Endothelial cell of umbilical vein (primary cell): ENCODE data around the gene HDDC2. TPM values are rescaled to one million over a fixed set of nuclear protein-coding genes. Genes with fewer than 3 reads are reported as not detected.

Experiments
- BruUV-seq: library from RNA; stranded (reverse); fragments of 400-500 nt; replicated peaks from 2 replicates; lab custom pipeline; 2021; lab: Mats Ljungman, UMichigan
- CTCF ChIA-PET: fragments of 300-600, 350-600 bp; sonication (Branson Sonifier 250); formaldehyde crosslinking; loops from one replicate; lab custom pipeline; 2021; ENCODE audit warnings: antibody characterized with exemption, inconsistent platforms; lab: Charles Lee
- POLR2A ChIA-PET: fragments of 300-600, 350-600 bp; sonication (Branson Sonifier 250); formaldehyde crosslinking; loops from one replicate; lab custom pipeline; 2021; ENCODE audit warnings: antibody characterized with exemption, inconsistent platforms; lab: Charles Lee
- DNase-seq: peaks from one replicate; pipeline ENCODE4 v3.0.0-alpha.2; 2011; ENCODE audit warnings: low read depth, low spot score
- FAIRE-seq: peaks from 2 replicates; lab custom pipeline; 2011; peaks lifted over from hg19 to GRCh38; lab: Jason Lieb, UNC
- H2AFZ ChIP-seq: 2 replicates; pipeline ENCODE4 v1.6.0; 2012; ENCODE audit warnings: low read depth, low read length, control low read depth, inconsistent platforms
- H3K27ac ChIP-seq: 2 replicates; pipeline ENCODE4 v1.5.1; 2011; ENCODE audit warnings: low read depth, mild to moderate bottlenecking, control low read depth, low read length, moderate library complexity; ENCODE audit not compliant: insufficient read depth
- H3K27me3 ChIP-seq, 2 experiments: 2 replicates each; pipeline versions ENCODE4 v1.6.0 to v1.6.1; 2011; ENCODE audit warnings: low read length in 2 of 2, mixed read lengths in 1 of 2; ENCODE audit not compliant: control insufficient read depth in 2 of 2, insufficient read depth in 2 of 2
- H3K36me3 ChIP-seq, 2 experiments: 2 replicates in 1 of 2; 3 replicates in 1 of 2; pipeline ENCODE4 v1.5.1; 2011; ENCODE audit warnings: low read length in 2 of 2, mild to moderate bottlenecking in 1 of 2, moderate library complexity in 1 of 2; ENCODE audit not compliant: control insufficient read depth in 2 of 2, insufficient read depth in 2 of 2; ENCODE audit errors: extremely low read depth in 1 of 2
- H3K4me1 ChIP-seq: 3 replicates; pipeline ENCODE4 v1.5.1; 2011; ENCODE audit warnings: mild to moderate bottlenecking, low read length; ENCODE audit not compliant: control insufficient read depth, insufficient read depth; ENCODE audit errors: extremely low read depth
- H3K4me2 ChIP-seq: 2 replicates; pipeline ENCODE4 v1.6.1; 2011; ENCODE audit warnings: low read length, control low read depth, mixed read lengths; ENCODE audit not compliant: insufficient read depth
- H3K4me3 ChIP-seq, 3 experiments: fragments of 200-600 bp in 1 of 3; sonication (generic), shearing (Covaris generic) in 1 of 3; replicated peaks in 1 of 3; 2 replicates each; pipeline ENCODE4 v1.5.1; 2011 to 2016; ENCODE audit warnings: control low read depth in 3 of 3, low read length in 3 of 3, mild to moderate bottlenecking in 2 of 3, inconsistent platforms in 1 of 3, low read depth in 1 of 3, moderate library complexity in 1 of 3; ENCODE audit not compliant: insufficient read depth in 1 of 3
- H3K79me2 ChIP-seq: 2 replicates; pipeline ENCODE4 v1.6.0; 2012; ENCODE audit warnings: low read length, inconsistent platforms; ENCODE audit not compliant: control insufficient read depth, insufficient read depth
- H3K9ac ChIP-seq: replicated peaks from 2 replicates; pipeline ENCODE3; 2011; ENCODE audit warnings: low read length, control low read depth; ENCODE audit not compliant: insufficient read depth; ENCODE audit errors: extremely low read depth
- H3K9me1 ChIP-seq: replicated peaks from 3 replicates; pipeline ENCODE4 v1.6.0; 2011; ENCODE audit warnings: mild to moderate bottlenecking, low read length; ENCODE audit not compliant: control insufficient read depth, insufficient read depth; ENCODE audit errors: extremely low read depth
- H3K9me3 ChIP-seq: replicated peaks from 2 replicates; pipeline ENCODE4 v1.5.1; 2012; ENCODE audit warnings: low read length, inconsistent platforms; ENCODE audit not compliant: control insufficient read depth, insufficient read depth
- H4K20me1 ChIP-seq: replicated peaks from 2 replicates; pipeline ENCODE3; 2011; ENCODE audit warnings: mild to moderate bottlenecking, low read length; ENCODE audit not compliant: control insufficient read depth, insufficient read depth; ENCODE audit errors: extremely low read depth
- CTCF ChIP-seq, 2 donors: IDR thresholded peaks; 1 replicate in 1 of 2; 2 replicates in 1 of 2; pipeline ENCODE4 v1.5.1; 2011; ENCODE audit warnings: low read length in 2 of 2, mild to moderate bottlenecking in 2 of 2, moderate library complexity in 2 of 2, control low read depth in 1 of 2, inconsistent platforms in 1 of 2, low read depth in 1 of 2; ENCODE audit not compliant: insufficient read depth in 1 of 2; ENCODE audit errors: extremely low read depth in 1 of 2
- EZH2 ChIP-seq: IDR thresholded peaks from 2 replicates; pipeline ENCODE4 v1.6.1; 2012; ENCODE audit warnings: borderline replicate concordance, low read depth, mild to moderate bottlenecking, moderate library complexity, low read length, inconsistent platforms; ENCODE audit not compliant: severe bottlenecking
- FOS ChIP-seq: IDR thresholded peaks from 2 replicates; pipeline ENCODE4 v1.6.1; 2011; ENCODE audit warnings: mild to moderate bottlenecking, low read length, moderate library complexity, borderline replicate concordance; ENCODE audit not compliant: insufficient read depth
- GATA2 ChIP-seq: IDR thresholded peaks from 2 replicates; pipeline ENCODE4 v1.7.0; 2011; ENCODE audit warnings: low read depth, mild to moderate bottlenecking, moderate library complexity, mixed read lengths, low read length; ENCODE audit not compliant: insufficient read length, insufficient read depth
- JUN ChIP-seq: IDR thresholded peaks from 2 replicates; pipeline ENCODE4 v1.6.1; 2011; ENCODE audit warnings: borderline replicate concordance, low read depth; ENCODE audit not compliant: insufficient read length, insufficient read depth
- MAX ChIP-seq: IDR thresholded peaks from 2 replicates; pipeline ENCODE4 v1.6.1; 2011; ENCODE audit not compliant: insufficient read depth, insufficient read length
- POLR2A ChIP-seq: IDR thresholded peaks from 2 replicates; pipeline ENCODE4 v1.6.1; 2012; ENCODE audit warnings: low read depth, mild to moderate bottlenecking, control low read depth, low read length
- POLR2AphosphoS5 ChIP-seq: IDR thresholded peaks from 2 replicates; pipeline ENCODE4 v1.6.1; 2012; ENCODE audit warnings: low read depth, mild to moderate bottlenecking, control low read depth, low read length, moderate library complexity; ENCODE audit not compliant: insufficient read depth
- dilution Hi-C: fragments of 300-500 bp; cut with MboI; formaldehyde crosslinking; loops from one replicate; pipeline ENCODE4 v1.15.0; 2019; ENCODE audit warnings: low sequenced_read_pairs; ENCODE audit not compliant: extremely low pct_ligation_motif_present
- intact Hi-C: fragments of 100-400 bp; cut with micrococcal nuclease; formaldehyde crosslinking; loops from one replicate; pipeline ENCODE4 v1.10.0; 2022
- polyA plus RNA-seq, 4 experiments: library from polyadenylated mRNA; depleted of rRNA in 3 of 4; stranded (reverse) in 3 of 4; unstranded in 1 of 4; fragments of >200 nt; gene quantifications; 2 replicates each; pipeline versions ENCODE4 v1.2.1 to v1.2.3, GENCODE V29; 2011 to 2012; ENCODE audit warnings: missing spikeins in 1 of 4
- total RNA-seq: library from RNA; stranded (reverse); gene quantifications from 2 replicates; pipeline ENCODE4 v1.2.3, GENCODE V29; 2021

The HDDC2 gene
- total and polyA plus RNA-seq, 2 donors (not counting 3 experiments of a cell fraction or from before 2014, with no cell fraction given), result 12.6 to 13.6 TPM

DNA sequence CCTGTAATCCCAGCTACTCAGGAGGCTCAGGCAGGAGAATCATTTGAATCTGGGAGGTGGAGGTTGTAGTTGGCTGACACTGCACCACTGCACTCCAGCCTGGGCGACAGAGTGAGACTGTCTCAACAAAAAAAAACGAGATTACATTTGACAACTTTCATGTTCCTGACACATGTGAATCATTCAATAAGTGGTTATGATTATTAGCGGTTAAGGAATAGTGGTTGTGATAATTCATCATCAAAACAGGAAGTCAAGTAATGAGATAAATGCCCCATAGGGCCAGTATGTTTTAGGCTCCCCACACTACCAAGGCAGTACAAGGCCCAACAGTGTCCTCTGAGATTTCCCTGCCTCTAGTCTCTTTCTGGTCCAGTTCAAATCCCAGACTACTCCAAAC, 2.5 kb downstream of the HDDC2 start:
- Histone ChIP-seq H3K4me2 (no peak overlapping the region), H3K27ac (no peak overlapping the region), H3K4me1 (peaks cover 10% of the 10 kb centered on the region), H3K4me3 (no peak overlapping the region), H4K20me1 (no peaks in the 10 kb centered on the region), H2AFZ (no peak overlapping the region), H3K79me2 (no peaks in the 10 kb centered on the region), H3K9me3 (no peaks in the 10 kb centered on the region), H3K36me3 (no peaks in the 10 kb centered on the region), H3K9ac (no peak overlapping the region), H3K9me1 (no peaks in the 10 kb centered on the region), H3K27me3 (peaks cover 2% of the 10 kb centered on the region in 2 experiments)
- ChIA-PET CTCF (interaction anchor here (3.4 kb wide), 1 partner anchor 12 kb away, joined by 15 read pairs; no protein-coding TSS in a partner anchor), POLR2A (no interaction called here)
- DNase-seq, result no peak
- no TSS peak for BruUV-seq
- FAIRE-seq, result no peak
- dilution Hi-C loops, result no loop called here
- no peak for TF ChIP-seq POLR2AphosphoS5
- no peak for TF ChIP-seq EZH2
- no peak for TF ChIP-seq FOS
- TF ChIP-seq JUN, result no peak
- no peak for TF ChIP-seq GATA2
- no peak for TF ChIP-seq POLR2A
- intact Hi-C loops, result loop anchor here (5.0 kb wide), 1 partner anchor 87 kb away; no protein-coding TSS in a partner anchor

DNA sequence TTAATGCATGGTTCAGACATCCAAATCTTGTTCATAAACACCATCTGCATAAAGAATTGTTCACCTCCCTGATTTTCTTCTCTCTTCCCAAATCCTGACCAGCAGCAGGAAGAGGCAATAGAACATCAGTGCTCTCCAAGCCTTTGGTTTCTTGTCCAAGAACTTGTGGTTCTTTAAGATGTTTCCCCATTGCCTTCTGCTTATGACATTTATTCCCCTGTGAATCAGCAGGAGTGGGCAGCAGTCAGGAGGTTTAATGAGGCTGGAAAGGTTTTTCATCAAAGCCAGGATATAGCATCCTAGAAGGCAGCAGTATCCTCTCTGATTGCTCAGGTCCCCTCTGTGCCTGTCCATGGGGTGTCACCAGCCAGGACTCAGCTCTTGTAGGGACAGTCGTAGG, 5.3 kb downstream of the HDDC2 start:
- POLR2A ChIA-PET, result no interaction called here
- no peak overlapping the region for H2AFZ ChIP-seq
- H3K27ac ChIP-seq, result no peak overlapping the region
- H3K9ac ChIP-seq, result no peak overlapping the region
- no peak overlapping the region for H3K4me3 ChIP-seq
- no peaks in the 10 kb centered on the region for H3K9me1 ChIP-seq
- peaks cover 10% of the 10 kb centered on the region for H3K4me1 ChIP-seq
- no peaks in the 10 kb centered on the region for H3K27me3 ChIP-seq
- H3K4me2 ChIP-seq, result no peak overlapping the region
- no TSS peak for BruUV-seq
- H3K9me3 ChIP-seq, result no peaks in the 10 kb centered on the region
- CTCF ChIA-PET, result interaction anchor here (1.0 kb wide), 1 partner anchor 104 kb away, joined by 3 read pairs; no protein-coding TSS in a partner anchor
- DNase-seq (no peak), FAIRE-seq (no peak)
- intact Hi-C loops (loop anchor here (5.0 kb wide), 1 partner anchor 84 kb away; no protein-coding TSS in a partner anchor), dilution Hi-C loops (no loop called here)
- H3K36me3 ChIP-seq, result no peaks in the 10 kb centered on the region
- no peak for TF ChIP-seq POLR2A
- TF ChIP-seq POLR2AphosphoS5, result no peak
- TF ChIP-seq MAX, result no peak
- TF ChIP-seq JUN, result no peak
- no peak for TF ChIP-seq GATA2
- no peak for TF ChIP-seq CTCF (IDR thresholded peaks at IDR 0.05; ENCODE audit: extremely low read depth in 1 of 2, insufficient read depth in 1 of 2, low read depth in 1 of 2, low read length in 2 of 2)
- TF ChIP-seq FOS, result no peak
- no peak for TF ChIP-seq EZH2
- no peaks in the 10 kb centered on the region for H4K20me1 ChIP-seq
- no peaks in the 10 kb centered on the region for H3K79me2 ChIP-seq
